GM12865 (cell line): ENCODE measurements around the gene SLC9A9.

Experiments used
- DNase-seq: peaks from one replicate; pipeline ENCODE4 v3.0.0; 2010; ENCODE audit warnings: low read depth
- H3K4me3 ChIP-seq: 2 replicates; pipeline ENCODE4 v1.5.1; 2011; ENCODE audit warnings: mild to moderate bottlenecking, low read depth, low read length, control low read depth
- CTCF ChIP-seq: IDR thresholded peaks from 2 replicates; pipeline ENCODE4 v1.5.1; 2011; ENCODE audit warnings: low read length, control low read depth, low read depth, inconsistent platforms; ENCODE audit not compliant: insufficient read depth; ENCODE audit errors: missing control alignments

SLC9A9 gene

DNA sequence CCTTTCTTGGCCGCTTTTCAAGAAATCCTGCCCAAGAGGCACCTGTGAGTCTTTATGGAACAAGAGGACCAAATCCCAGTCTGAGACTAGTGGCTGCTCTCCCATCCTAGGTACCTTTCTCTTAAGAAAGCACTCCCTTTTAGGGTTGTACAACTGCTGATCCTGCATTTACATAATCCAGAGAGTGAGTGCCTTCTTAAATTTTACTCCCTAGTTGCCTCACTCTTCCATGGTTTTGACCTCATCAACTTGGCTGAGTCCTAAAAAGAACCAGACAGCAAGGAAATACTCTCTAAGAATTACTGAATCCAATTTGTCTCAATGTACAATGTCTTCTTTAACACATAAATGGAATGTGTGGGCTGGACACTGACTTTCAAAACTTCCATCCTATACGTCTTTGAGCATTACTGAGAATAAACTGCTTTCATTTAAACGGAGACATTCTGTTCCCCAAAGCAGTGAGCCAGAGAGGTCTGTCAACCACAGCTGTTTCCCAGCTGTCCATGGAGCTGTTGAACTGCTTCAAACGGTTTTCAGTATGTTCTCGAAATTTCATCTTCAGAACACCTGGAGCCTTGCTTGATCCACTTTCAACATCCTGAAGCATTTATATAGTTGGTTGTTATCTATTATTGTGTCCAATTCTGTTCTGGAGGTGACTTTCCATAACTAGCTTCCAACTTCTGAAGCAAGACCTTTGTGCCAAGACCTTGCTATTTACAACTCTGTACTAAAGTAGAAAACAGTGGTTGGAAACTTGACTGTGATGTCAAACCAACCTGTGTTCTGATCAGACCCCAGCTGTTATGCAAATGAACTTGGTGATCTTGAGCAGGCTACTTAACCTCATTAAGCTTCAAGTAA lies 179.1 kb downstream of the SLC9A9 start:
- DNase-seq, result peak; percentile 87
- TF ChIP-seq CTCF, result no peak
- peak overlapping the region; percentile 20; the same call in 1 of the 2 replicates for H3K4me3 ChIP-seq

DNA sequence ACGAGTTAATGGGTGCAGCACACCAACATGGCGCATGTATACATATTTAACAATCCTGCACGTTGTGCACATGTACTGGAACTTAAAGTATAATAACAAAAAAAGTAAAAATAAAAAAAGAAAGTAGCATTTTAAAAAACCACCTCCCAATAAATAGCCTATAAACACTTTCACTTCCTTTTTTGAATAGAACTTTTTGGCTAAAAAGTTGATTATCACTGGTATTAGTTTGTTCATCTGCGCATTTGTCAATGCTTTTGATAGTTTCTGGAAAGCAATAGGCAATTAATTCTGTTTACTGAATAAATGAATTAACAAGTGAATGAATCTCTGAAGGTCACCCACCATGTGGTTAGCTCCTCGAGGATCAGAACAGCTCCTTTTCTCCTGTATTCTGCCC lies 179.9 kb downstream of the SLC9A9 start:
- no peak for TF ChIP-seq CTCF
- no peak for DNase-seq

DNA sequence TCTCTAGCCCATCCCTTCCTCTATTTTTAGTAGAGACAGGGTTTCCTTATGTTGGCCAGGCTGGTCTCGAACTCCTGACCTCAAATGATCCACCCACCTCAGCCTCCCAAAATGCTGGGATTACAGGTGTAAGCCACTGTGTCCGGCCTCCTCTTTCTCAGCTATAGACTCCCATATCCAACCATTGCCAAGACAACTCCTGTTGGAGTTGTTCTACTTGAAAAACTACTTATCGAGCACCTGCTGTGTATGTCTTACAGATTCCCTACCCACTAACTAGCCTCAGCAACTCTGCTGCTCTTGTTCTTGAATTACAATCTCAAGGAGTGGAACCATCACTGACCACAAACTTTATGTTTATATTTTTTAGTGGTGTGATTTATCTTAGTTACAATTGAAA lies 186.6 kb downstream of the SLC9A9 start:
- no peak for DNase-seq
- no peak for TF ChIP-seq CTCF
- no peak overlapping the region for H3K4me3 ChIP-seq

More for the DNA sequence above, 179.9 kb downstream of the SLC9A9 start:
- H3K4me3 ChIP-seq, result no peak overlapping the region

DNA sequence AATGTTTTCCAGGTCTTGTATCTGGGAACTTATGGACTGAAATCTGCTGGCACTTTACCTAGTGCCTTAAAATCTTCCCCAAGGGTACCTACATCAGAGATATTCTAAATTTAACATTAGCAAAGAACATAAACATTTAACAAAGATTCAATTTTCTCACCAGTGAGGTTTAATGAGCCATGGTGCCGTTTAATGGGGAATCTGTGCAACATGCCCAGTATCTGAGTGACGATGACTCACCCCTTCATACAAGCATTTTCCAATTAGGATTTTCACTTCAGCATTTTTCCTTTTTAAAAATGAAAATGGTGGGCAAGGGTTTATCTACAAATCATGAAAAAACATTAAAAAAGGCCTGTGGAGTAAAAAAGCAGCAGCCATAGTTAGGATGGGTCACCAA lies 189.4 kb downstream of the SLC9A9 start:
- no peak for TF ChIP-seq CTCF
- H3K4me3 ChIP-seq, result no peak overlapping the region
- DNase-seq, result no peak

GRCh38 chr3:143658116-143658515 lies 190.2 kb downstream of the SLC9A9 start:
- H3K4me3 ChIP-seq, result no peak overlapping the region
- TF ChIP-seq CTCF, result no peak
- DNase-seq, result no peak

DNA sequence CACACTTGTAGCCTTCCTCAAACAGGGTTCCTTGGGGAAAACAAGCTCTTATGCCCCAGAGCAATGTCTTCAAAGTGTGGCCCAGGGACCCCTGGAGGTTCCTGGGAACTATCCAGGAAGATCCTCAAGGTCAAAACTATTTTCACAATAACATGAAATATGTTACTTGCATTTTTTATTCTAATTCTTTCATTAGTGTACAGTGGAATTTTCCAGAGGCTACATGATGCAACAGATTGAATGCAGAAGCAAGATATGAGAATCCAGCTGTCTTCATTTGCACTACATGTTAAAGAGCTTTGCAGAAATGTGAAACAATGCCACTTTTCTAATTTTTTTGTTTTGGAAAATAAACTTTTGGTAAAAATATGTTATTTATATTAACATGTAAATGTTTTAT lies 190.9 kb downstream of the SLC9A9 start:
- DNase-seq, result no peak

More for the DNA sequence above, 190.9 kb downstream of the SLC9A9 start:
- H3K4me3 ChIP-seq, result no peak overlapping the region
- no peak for TF ChIP-seq CTCF
